GM19467 (cell line): ENCODE results near the gene ZNF490.
"Not testable (repeated sequence)": the region's sequence is repeated elsewhere in the genome, so short reads cannot be mapped to it uniquely, and the experiment has no call there.

Experiments
- ATAC-seq: cut with Tn5 transposase; IDR thresholded peaks from one replicate; pipeline ENCODE4 v1.9.1; 2021; ENCODE audit warnings: mild to moderate bottlenecking, moderate library complexity; ENCODE audit not compliant: unreplicated experiment

The ZNF490 gene

DNA sequence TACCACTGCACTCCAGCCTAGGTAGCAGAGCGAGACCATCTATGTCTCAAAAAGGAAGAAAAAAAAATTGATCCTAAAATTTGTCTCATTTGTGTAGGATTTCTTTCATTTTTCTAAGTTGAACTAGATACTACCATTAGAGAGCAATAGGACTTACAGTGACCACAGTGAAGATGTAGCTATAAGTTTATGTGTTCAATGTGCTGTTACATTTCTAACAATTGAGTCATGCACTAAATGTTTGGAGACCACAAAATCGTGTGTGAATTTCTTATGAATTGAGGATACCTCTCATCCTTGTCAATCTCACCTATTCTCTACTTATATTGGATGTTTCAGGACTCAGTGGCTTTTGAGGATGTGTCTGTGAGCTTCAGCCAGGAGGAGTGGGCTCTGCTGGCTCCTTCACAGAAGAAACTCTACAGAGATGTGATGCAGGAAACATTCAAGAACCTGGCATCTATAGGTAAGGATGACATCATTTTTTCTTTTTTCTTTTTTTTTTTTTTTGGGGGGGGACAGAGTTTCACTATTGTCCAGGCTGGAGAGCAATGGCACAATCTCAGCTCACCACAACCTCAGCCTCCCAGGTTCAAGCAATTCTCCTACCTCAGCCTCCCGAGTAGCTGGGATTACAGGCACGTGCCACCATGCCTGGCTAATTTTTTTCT lies 12.9 kb upstream of the ZNF490 start:
- ATAC-seq: no peak

GRCh38 chr19:12621253-12622024 lies 10.8 kb upstream of the ZNF490 start:
- ATAC-seq: not testable (repeated sequence)

- ATAC-seq: no peak
Measured at GRCh38 chr19:12617646-12618045, 7.0 kb upstream of the ZNF490 start.

DNA sequence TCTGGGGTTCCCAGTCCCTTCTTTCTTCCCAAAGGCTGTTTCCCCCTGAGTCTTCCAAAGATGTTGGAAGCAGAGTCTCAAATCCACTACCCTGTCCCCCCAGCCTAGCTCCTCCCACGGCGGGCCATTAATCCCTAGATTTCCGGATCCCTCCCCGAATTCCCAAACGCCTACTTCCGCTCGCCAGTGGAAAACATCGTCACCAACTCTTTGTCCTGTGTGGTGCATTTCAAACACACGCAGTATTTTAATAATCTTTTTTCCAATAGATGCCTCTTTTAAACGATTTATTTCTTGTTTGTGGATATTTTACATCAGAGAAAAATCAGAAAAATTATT lies 717 bp upstream of the ZNF490 start:
- no peak for ATAC-seq

DNA sequence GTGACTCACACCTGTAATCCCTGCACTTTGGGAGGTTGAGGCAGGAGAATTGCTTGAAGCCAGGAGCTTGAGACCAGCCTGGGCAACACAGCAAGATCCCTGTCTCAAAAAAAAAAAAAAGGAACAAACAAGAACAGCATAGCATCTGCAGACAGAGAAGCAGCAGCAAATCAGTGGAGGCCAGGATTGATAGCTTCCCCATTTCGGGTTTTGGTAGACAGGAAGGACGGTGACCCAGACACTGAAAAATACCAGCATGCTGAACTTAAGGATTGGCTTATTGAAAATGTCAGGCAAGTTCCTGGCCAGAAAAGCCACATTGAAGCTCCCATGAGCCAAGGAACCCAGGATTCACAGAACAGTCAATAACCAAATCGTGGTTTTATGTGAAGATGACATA lies 3.0 kb downstream of the ZNF490 start:
- ATAC-seq: no peak

GRCh38 chr19:12606796-12607195 lies 3.8 kb downstream of the ZNF490 start:
- no peak for ATAC-seq

- no peak for ATAC-seq
Measured at GRCh38 chr19:12603714-12604113, 6.9 kb downstream of the ZNF490 start.

DNA sequence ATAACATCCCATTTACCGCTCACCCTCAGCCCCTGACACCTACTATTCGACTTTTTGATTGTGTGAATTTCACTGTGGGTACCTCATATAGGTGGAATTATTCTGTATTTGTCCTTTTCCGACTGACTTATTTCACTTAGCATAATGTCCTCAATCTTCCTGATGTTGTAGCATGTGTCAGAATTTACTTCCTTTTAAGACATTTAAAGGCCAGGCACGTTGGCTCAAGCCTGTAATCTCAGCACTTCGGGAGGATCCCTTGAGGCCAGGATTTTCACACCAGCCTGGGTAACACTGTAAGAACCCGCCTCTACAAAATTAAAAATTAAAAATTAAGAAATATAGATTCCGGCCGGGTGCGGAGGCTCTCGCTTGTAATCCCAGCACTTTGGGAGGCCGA lies 13.0 kb downstream of the ZNF490 start:
- ATAC-seq: no peak

GRCh38 chr19:12596927-12597548 lies 13.6 kb downstream of the ZNF490 start:
- ATAC-seq: no peak

DNA sequence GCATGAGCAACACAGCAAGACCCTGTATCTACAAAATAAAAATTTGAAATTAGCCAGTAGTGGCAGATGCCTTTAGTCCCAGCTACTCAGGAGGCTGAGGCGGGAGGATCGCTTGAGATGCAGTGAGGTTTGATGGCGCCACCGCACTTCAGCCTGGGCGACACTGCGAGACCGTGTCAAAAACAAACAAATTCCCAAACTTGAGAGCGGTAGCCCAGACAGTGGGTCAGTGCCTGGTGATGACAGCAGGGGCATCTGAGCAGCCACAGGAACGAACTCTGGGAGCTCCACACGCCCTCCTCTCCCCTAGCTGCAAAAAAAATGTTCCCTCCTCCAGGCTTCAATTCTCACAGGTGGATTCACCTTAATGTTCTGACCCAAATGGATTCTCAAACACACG lies 14.1 kb downstream of the ZNF490 start:
- ATAC-seq: no peak

DNA sequence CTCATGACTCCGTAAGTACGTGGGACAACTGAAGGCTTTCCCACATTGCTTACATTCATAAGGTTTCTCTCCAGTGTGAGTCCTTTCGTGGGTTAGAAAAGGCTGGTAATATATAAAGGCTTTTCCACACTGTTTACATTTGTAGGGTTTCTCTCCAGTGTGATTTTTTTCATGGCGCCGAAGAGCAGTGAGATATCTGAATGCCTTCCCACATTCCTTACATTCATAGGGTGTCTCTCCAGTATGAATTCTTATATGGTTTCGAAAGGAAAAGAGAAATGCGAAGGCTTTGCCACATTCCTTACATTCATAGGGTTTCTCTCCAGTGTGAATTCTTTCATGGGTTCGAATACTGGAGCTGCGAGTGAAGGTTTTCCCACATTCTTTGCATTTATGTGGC lies 29.5 kb downstream of the ZNF490 start:
- no peak for ATAC-seq

- ATAC-seq: no peak
Measured at GRCh38 chr19:12580180-12580694, 30.4 kb downstream of the ZNF490 start.

- ATAC-seq: no peak
Measured at GRCh38 chr19:12578641-12579040, 32.0 kb downstream of the ZNF490 start.

GRCh38 chr19:12574036-12574435 lies 36.6 kb downstream of the ZNF490 start:
- no peak for ATAC-seq

- ATAC-seq: no peak
Measured at GRCh38 chr19:12567951-12568350, 42.7 kb downstream of the ZNF490 start.

- ATAC-seq: not testable (repeated sequence)
Measured at GRCh38 chr19:12566380-12566779, 44.2 kb downstream of the ZNF490 start.

DNA sequence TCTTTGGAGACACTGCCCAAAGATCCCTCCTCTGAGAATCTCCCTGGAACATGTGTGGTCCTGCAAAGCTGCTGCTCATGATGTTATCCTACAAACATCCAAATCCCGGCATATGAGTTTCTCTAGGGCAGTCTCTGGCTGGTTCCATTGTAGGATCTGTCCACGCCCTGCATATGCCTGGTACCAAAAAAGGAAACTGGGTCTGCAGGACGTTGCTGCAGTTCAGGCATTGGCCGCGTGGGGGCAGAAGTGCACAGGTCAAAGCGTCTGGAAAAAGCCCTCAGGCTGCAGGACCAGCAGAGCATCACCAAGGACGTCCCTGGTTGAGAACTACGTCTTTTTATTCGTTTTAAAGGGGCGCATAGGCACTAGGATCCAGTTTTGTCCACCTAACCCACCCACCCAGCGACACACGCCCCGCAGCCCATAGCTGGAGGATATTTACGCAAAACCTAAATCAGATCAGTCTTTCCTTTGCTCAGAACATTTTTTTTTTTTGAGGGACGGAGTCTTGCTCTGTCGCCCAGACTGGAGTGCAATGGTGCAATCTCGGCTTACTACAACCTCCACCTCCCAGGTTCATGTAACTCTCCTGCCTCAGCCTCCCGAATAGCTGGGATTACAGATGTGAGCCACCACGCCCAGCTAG lies 46.5 kb downstream of the ZNF490 start:
- no peak for ATAC-seq

DNA sequence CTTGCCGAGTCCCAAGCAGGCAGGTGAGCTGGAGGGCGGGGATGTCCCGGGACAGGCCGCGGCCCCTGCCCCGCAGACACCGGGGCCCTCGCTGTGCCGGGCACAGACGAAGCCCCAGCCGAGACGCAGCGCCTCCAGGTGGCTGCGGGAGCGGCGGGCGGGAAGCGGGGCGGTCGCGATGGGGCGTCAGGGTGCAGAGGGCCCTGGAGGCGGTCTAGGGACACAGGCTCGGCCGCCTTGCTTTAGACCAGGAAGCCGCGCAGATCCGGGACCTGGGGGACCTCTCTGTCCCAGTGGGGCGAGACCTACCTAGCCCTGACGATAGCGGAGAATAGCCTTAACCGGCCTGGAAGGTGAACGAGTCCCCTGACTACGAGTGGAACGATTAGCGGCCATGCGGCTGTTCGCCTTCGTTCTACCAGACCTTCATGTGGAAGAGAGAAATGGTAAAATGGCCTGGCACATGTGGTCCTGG lies 55.1 kb downstream of the ZNF490 start:
- no peak for ATAC-seq

GRCh38 chr19:12551060-12551832 lies 59.4 kb downstream of the ZNF490 start, which contains the start of gene ZNF564:
Gene ZNF564 (minus strand): TSS chr19:12551482. CDS start chr19:12551332, 150 bp downstream.
- ATAC-seq: peak; percentile 89

DNA sequence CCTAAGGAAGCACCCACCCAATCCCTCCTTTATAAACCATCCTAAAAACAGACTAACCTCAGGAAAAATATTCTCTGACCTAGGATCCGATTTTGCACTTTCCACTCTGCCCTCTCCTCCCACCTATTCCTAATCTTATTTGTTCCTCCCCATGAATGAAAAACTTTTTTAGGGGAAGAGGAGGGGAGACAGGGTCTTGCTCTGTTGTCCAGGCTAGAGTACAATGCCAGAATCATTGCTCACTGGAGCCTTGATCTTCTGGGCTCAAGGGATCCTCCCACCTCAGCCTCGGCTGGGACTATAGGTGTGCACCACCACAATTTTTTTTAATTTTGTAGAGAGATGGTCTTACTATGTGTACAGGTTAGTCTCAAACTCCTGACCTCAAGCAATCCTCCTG lies 63.7 kb downstream of the ZNF490 start:
- ATAC-seq: no peak
